K562 (cell line): ENCODE results near the gene HIPK1. TPM values are rescaled to one million over a fixed set of nuclear protein-coding genes. Genes with fewer than 3 reads are reported as not detected.

Source experiments
- ARID2 ChIP-seq: fragments of 450-650 bp; IDR thresholded peaks from 2 replicates; pipeline ENCODE4 v1.6.1; 2017; ENCODE audit warnings: antibody characterized with exemption, mild to moderate bottlenecking
- CHD1 ChIP-seq: fragments of 200-600 bp; sonication (generic); IDR thresholded peaks from one replicate; pipeline ENCODE4 v1.6.1; 2012; ENCODE audit warnings: mild to moderate bottlenecking, moderate library complexity, low read length, inconsistent platforms
- CHD2 ChIP-seq: IDR thresholded peaks from 2 replicates; pipeline ENCODE4 v1.6.1; 2011; ENCODE audit warnings: low read depth, low read length
- IRF2 ChIP-seq: sonication (generic); formaldehyde crosslinking; IDR thresholded peaks from 2 replicates; pipeline ENCODE4 v1.8.1; 2022; ENCODE audit warnings: mild to moderate bottlenecking, missing genetic modification reagents
- JUNB ChIP-seq: fragments of 450-650 bp; formaldehyde crosslinking; conservative IDR thresholded peaks from 2 replicates; pipeline ENCODE4 v1.4.0; 2020; ENCODE audit warnings: mild to moderate bottlenecking
- KLF16 ChIP-seq: IDR thresholded peaks from 2 replicates; pipeline ENCODE4 v1.6.1; 2016; ENCODE audit warnings: antibody characterized with exemption
- MAFG ChIP-seq: fragments of 450-650 bp; conservative IDR thresholded peaks from 2 replicates; pipeline ENCODE4 v1.6.1; 2016; ENCODE audit warnings: missing genetic modification characterization, missing compliant biosample characterization
- MEF2D ChIP-seq: conservative IDR thresholded peaks from 2 replicates; pipeline ENCODE4 v1.6.1; 2016; ENCODE audit warnings: low read depth, missing genetic modification characterization, missing compliant biosample characterization
- MNT ChIP-seq, 2 experiments: fragments of 450-650 bp; conservative IDR thresholded peaks; 2 replicates each; pipeline ENCODE4 v1.6.1; 2017; ENCODE audit warnings: mild to moderate bottlenecking in 2 of 2, moderate library complexity in 2 of 2
- NCOA6 ChIP-seq: fragments of 450-650 bp; IDR thresholded peaks from 2 replicates; pipeline ENCODE4 v1.6.1; 2017; ENCODE audit warnings: mild to moderate bottlenecking
- NR2C1 ChIP-seq, 2 experiments: fragments of 450-650 bp; IDR thresholded peaks; 2 replicates each; pipeline ENCODE4 v1.6.1; 2017; ENCODE audit warnings: mild to moderate bottlenecking in 2 of 2, antibody characterized with exemption in 1 of 2, inconsistent platforms in 1 of 2, missing compliant biosample characterization in 1 of 2, missing genetic modification characterization in 1 of 2
- NR4A1 ChIP-seq, 2 experiments: fragments of 250-450 bp in 1 of 2; fragments of 450-650 bp in 1 of 2; sonication (Bioruptor Pico) in 1 of 2; IDR thresholded peaks; 2 replicates each; pipeline versions ENCODE4 v1.4.0 to v1.6.1; 2016 to 2020; ENCODE audit warnings: mild to moderate bottlenecking in 2 of 2, missing compliant biosample characterization in 1 of 2, missing genetic modification characterization in 1 of 2, moderate library complexity in 1 of 2
- PRMT5 ChIP-seq: sonication (generic); formaldehyde crosslinking; IDR thresholded peaks from 2 replicates; pipeline ENCODE4 v1.5.0; 2020; ENCODE audit warnings: missing genetic modification reagents
- RNF2 ChIP-seq: sonication (generic); IDR thresholded peaks from 2 replicates; pipeline ENCODE4 v1.6.1; 2016
- SP1 ChIP-seq: sonication (generic); formaldehyde crosslinking; IDR thresholded peaks from 2 replicates; pipeline ENCODE4 v1.8.1; 2022; ENCODE audit warnings: mild to moderate bottlenecking, missing genetic modification reagents
- SRSF9 ChIP-seq: fragments of 200-400 bp; formaldehyde crosslinking; IDR thresholded peaks from 2 replicates; pipeline ENCODE4 v1.6.1; 2017; ENCODE audit warnings: low read depth, low read length, borderline replicate concordance
- TAL1 ChIP-seq: fragments of 450-650 bp; IDR thresholded peaks from 2 replicates; pipeline ENCODE4 v1.6.1; 2016; ENCODE audit warnings: mild to moderate bottlenecking
- TEAD4 ChIP-seq, 2 experiments: sonication (generic) in 1 of 2; formaldehyde crosslinking in 1 of 2; IDR thresholded peaks; 2 replicates each; pipeline versions ENCODE4 v1.6.1 to v1.8.0; 2012 to 2022; ENCODE audit warnings: borderline replicate concordance in 1 of 2, inconsistent platforms in 1 of 2, low read length in 1 of 2, mild to moderate bottlenecking in 1 of 2, missing genetic modification reagents in 1 of 2
- ZC3H11A ChIP-seq: IDR thresholded peaks from 2 replicates; pipeline ENCODE4 v1.6.1; 2012; ENCODE audit warnings: low read depth, low read length, improper control_type of control experiment
- ZEB2 ChIP-seq: fragments of 450-650 bp; IDR thresholded peaks from 2 replicates; pipeline ENCODE4 v1.6.1; 2016
- ZNF41 ChIP-seq: fragments of 250-450 bp; sonication (Bioruptor Pico); conservative IDR thresholded peaks from 2 replicates; pipeline ENCODE4 v1.4.0; 2020; ENCODE audit warnings: mild to moderate bottlenecking
- ZNF561 ChIP-seq: fragments of 450-650 bp; formaldehyde crosslinking; conservative IDR thresholded peaks from 2 replicates; pipeline ENCODE4 v1.4.0; 2020; ENCODE audit warnings: mild to moderate bottlenecking, moderate library complexity
- polyA plus RNA-seq, 8 experiments: library from polyadenylated mRNA; depleted of rRNA in 4 of 8; stranded (reverse) in 5 of 8; unstranded in 3 of 8; fragments of >200 nt; fragmentation: Nextera tagmentation in 2 of 8; fragmentation: Illumina TruSeq in 1 of 8; extraction: Ambion mirVana in 2 of 8; extraction: Trizol in 1 of 8; gene quantifications; 2 replicates each; pipeline versions ENCODE4 v1.2.1 to v1.2.3, GENCODE V29; 2011 to 2014; ENCODE audit warnings: inconsistent platforms in 1 of 8, missing spikeins in 1 of 8
- total RNA-seq, 7 experiments: library from RNA; depleted of rRNA in 6 of 7; stranded (reverse); fragments of >200 nt in 6 of 7; fragmentation: Illumina TruSeq in 2 of 7; extraction: Trizol in 2 of 7; gene quantifications; 2 replicates each; pipeline versions ENCODE4 v1.2.1 to v1.2.3, GENCODE V29; 2011 to 2021; ENCODE audit warnings: low replicate concordance in 1 of 7
- TF ChIP-seq, protein P1 (sequence below): fragments of 450-650 bp; IDR thresholded peaks from 2 replicates; pipeline ENCODE4 v1.6.1; 2017; ENCODE audit warnings: antibody characterized with exemption, mild to moderate bottlenecking
- TF ChIP-seq, protein P2 (sequence below): fragments of 450-650 bp; IDR thresholded peaks from 2 replicates; pipeline ENCODE4 v1.6.1; 2016; ENCODE audit warnings: low read depth, mild to moderate bottlenecking, moderate library complexity

Gene HIPK1
- total and polyA plus RNA-seq, 9 of the 15 experiments (the other 6 are each of a cell fraction or from before 2014, with no cell fraction given): 10.0 to 57.9 (median 29.6) TPM

GRCh38 chr1:113913887-113914664 is 15.0 kb upstream of the HIPK1 start (continued):
- TF ChIP-seq, protein P1, sequence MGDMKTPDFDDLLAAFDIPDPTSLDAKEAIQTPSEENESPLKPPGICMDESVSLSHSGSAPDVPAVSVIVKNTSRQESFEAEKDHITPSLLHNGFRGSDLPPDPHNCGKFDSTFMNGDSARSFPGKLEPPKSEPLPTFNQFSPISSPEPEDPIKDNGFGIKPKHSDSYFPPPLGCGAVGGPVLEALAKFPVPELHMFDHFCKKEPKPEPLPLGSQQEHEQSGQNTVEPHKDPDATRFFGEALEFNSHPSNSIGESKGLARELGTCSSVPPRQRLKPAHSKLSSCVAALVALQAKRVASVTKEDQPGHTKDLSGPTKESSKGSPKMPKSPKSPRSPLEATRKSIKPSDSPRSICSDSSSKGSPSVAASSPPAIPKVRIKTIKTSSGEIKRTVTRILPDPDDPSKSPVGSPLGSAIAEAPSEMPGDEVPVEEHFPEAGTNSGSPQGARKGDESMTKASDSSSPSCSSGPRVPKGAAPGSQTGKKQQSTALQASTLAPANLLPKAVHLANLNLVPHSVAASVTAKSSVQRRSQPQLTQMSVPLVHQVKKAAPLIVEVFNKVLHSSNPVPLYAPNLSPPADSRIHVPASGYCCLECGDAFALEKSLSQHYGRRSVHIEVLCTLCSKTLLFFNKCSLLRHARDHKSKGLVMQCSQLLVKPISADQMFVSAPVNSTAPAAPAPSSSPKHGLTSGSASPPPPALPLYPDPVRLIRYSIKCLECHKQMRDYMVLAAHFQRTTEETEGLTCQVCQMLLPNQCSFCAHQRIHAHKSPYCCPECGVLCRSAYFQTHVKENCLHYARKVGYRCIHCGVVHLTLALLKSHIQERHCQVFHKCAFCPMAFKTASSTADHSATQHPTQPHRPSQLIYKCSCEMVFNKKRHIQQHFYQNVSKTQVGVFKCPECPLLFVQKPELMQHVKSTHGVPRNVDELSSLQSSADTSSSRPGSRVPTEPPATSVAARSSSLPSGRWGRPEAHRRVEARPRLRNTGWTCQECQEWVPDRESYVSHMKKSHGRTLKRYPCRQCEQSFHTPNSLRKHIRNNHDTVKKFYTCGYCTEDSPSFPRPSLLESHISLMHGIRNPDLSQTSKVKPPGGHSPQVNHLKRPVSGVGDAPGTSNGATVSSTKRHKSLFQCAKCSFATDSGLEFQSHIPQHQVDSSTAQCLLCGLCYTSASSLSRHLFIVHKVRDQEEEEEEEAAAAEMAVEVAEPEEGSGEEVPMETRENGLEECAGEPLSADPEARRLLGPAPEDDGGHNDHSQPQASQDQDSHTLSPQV: peak; percentile 79
- no peak for TF ChIP-seq NR2C1 (IDR thresholded peaks at IDR 0.05)
- TF ChIP-seq NR2C1 (tag; IDR thresholded peaks at IDR 0.05): peak; percentile 75
- TF ChIP-seq TEAD4 (IDR thresholded peaks at IDR 0.05; ENCODE audit: low read length): peak; percentile 100
- no peak for TF ChIP-seq TEAD4 (CRISPR knock-in tag; IDR thresholded peaks at IDR 0.05; ENCODE audit: borderline replicate concordance)
- TF ChIP-seq, protein P2, sequence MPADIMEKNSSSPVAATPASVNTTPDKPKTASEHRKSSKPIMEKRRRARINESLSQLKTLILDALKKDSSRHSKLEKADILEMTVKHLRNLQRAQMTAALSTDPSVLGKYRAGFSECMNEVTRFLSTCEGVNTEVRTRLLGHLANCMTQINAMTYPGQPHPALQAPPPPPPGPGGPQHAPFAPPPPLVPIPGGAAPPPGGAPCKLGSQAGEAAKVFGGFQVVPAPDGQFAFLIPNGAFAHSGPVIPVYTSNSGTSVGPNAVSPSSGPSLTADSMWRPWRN: peak; percentile 93
- no peak for TF ChIP-seq PRMT5 (CRISPR knock-in tag)
- no peak for TF ChIP-seq ZNF41 (CRISPR knock-in tag)
- peak; percentile 99 for TF ChIP-seq TAL1
- no peak for TF ChIP-seq ARID2
- no peak for TF ChIP-seq ZNF561 (CRISPR knock-in tag)
- no peak for TF ChIP-seq CHD1
- TF ChIP-seq JUNB (CRISPR knock-in tag): no peak
- 0 out of 2 replicates have a peak, but pooled peaks have one; percentile 52 for TF ChIP-seq ZC3H11A
- peak; percentile 77 to 91 for TF ChIP-seq MNT (conservative IDR thresholded peaks at IDR 0.05)
- TF ChIP-seq CHD2: peak; percentile 44; the same call in 1 of the 2 replicates
- peak; percentile 100 for TF ChIP-seq ZEB2
- peak; percentile 99 for TF ChIP-seq KLF16
- TF ChIP-seq RNF2: peak; percentile 93
- peak; percentile 79 for TF ChIP-seq MEF2D (tag)
- TF ChIP-seq SRSF9: no peak
- TF ChIP-seq NCOA6: peak; percentile 59
- peak; percentile 76 for TF ChIP-seq MAFG (tag)
- TF ChIP-seq NR4A1 (CRISPR knock-in tag; IDR thresholded peaks at IDR 0.05): no peak
- TF ChIP-seq NR4A1 (tag; IDR thresholded peaks at IDR 0.05): peak; percentile 79
- peak; percentile 74; the same call in 1 of the 2 replicates for TF ChIP-seq SP1 (CRISPR knock-in tag)
- no peak for TF ChIP-seq IRF2
